Fibroblast of skin of abdomen (primary cell): Measurements from ENCODE around the gene OTUD7B.
"Not testable (repeated sequence)": the region's sequence is repeated elsewhere in the genome, so short reads cannot be mapped to it uniquely, and the experiment has no call there.

ENCODE experiments used
- DNase-seq: peaks from one replicate; pipeline ENCODE4 v3.0.0-alpha.2; 2013

Gene OTUD7B

DNA sequence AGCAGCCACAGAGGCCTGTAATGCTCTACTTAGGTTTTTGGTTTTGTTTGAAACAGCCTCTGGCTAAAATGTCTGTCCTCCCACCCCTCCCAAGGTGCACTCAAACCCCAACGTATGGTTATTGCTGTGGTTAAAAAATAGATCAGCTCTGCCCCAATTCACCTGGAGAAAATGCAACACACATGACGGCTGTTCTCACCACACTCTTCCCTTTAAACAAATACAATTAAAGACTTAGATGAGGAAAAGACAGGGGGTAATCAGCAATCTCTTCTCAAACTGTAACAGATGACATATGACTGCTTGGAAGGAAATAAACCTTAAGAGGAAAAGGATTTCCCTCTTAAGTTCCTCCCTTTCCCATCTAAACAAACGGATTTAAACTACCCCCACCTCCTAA, 67.6 kb downstream of the OTUD7B start:
- no peak for DNase-seq

DNA sequence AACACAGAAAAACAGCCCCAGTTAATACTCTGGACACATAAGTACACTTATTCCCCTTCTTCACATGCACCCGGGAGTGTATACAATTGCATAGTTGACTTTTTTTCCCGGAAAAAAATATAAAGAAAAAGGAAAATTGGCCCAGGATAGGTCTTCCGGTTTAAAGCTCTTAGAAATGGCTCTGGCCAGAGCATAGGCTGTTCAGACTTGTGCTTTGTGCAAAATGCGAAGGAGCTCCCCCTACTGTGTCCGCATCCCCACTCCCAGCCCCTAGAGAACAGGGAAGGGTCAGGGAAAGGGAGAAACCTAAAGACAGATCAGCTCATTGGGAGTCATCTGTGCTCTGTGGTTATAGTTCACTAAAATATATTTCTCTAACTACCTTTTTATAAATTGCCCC, 68.3 kb downstream of the OTUD7B start:
- DNase-seq, result peak; percentile 42

DNA sequence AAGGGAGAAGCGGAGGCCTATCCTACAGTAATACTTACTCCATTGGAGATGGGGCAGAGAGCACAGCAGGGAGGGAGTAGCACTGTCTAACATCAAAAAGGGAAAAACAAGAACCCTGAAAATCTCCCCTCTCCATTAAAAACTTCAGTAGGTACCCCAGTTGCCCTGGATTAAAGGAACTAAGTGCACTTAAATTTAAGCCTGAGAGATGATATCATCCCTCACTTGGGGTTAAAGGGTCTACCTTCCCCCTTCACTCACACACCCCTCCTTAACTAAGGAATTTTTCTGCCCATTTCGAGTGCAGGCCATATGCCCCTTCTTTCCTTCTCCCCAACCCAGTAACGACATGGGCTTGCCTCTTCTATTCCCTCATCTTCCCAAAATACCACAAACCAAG, 70.1 kb downstream of the OTUD7B start:
- DNase-seq, result no peak

DNA sequence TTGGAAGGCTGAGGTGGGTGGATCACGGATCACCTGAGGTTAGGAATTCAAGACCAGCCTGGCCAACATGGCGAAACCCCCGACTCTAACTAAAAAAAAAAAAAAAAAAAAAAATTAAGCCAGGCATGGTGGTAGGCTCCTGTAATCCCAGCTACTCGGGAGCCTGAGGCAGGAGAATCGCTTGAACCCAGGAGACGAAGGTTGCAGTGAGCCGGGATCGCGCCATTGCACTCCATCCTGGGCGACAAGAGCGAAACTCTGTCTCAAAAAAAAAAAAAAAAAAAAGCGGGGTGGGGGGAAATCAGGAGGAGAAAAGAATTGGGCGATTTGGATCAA, 71.9 kb downstream of the OTUD7B start:
- DNase-seq, result not testable (repeated sequence)

DNA sequence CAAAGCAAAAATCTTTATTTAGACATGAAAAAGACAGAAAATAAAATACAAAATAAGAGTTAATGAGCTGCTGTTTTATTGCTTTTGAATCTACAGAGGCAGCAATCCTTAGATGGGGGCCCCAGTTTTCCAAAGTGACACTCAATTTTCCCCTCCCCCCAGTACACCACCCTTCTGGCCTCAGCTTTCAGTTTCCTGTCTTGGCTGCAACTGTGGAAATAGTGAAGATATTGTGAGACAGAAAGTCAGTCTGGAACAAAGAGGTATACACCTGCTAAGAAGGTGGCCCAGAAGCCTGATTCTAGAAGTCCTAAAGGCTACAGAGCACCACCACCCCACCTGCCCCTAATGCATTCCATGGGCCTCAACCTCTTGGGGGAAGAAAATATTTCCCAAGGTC, 72.8 kb downstream of the OTUD7B start:
- DNase-seq, result no peak

DNA sequence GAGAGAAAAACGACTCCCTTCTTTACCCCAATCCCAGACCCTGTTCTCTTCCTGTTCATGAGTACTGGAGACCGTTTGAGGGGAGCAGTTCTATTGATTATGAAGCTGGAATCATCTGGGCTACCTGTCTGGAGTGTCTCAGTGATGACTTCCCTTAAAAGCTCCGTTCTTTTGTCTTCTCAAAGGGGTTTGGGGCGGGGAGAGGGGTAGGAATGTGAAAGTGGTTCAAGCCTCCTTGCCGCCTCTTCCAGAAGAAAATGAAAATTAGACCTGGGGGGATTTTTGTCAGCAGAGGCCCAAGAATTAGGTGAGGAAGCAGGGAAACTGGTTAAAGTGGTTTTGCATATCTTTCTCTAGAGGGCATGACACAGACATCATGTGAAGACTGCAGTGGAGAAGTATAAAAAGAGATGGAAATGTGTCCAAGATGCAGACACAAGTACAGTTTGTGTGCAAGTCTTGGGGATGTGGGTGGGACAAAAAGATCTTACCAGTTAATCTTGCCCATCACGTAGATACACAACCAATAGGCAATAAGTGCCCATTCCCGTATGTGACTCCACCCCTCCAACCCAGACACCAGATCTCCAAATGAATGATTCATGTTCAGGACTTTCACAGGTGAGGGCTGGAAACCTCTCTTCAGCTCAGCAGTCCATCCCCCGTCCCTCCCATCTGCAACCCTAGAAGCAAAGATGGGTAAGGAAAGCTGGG, 73.4 kb downstream of the OTUD7B start:
- DNase-seq, result peak; percentile 33

DNA sequence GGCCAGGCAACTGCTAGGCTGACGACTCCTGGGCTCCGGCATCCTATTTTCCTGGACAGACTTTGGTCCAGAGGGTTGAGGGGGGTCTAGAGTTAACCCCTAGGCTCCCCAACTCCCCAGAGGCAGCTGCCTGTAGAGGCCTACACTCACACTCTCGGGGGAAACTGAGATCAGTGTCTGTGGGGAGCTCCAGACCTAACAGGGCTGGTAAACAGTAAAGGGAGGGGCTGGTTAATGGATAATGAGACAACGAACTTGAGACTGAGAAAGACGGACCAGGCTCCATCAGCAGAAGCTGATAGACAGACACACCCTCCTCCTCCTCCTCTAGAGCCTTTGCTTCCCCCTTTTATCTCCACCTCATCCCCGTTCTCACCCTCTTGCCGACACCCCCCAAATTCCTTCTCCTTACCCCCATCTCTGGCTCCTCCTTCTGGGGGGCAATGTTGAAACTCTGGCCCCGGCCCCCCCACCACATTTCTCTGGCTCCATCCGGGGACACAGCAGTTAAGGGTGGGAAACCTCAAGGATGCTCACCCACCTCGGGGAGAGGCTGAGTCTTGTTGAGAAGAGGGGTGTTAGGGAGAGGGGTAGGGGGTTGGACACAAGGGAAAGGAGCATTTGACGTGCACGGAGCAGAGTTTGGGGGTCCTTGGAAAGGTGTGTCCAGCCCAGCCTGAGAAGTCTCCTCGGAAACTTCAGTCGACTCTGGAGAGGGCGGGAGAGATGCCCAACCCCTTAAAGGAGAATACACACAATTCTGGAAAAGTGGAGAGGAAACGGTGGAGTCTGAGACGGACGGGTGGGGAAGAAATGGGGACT, 74.1 kb downstream of the OTUD7B start, which contains the start of gene MTMR11:
Gene MTMR11, minus strand, starts transcription at position 710 of the 822 bp plus-strand sequence. Its CDS starts 232 bp downstream, at position 478.
- peak; percentile 36 for DNase-seq

DNA sequence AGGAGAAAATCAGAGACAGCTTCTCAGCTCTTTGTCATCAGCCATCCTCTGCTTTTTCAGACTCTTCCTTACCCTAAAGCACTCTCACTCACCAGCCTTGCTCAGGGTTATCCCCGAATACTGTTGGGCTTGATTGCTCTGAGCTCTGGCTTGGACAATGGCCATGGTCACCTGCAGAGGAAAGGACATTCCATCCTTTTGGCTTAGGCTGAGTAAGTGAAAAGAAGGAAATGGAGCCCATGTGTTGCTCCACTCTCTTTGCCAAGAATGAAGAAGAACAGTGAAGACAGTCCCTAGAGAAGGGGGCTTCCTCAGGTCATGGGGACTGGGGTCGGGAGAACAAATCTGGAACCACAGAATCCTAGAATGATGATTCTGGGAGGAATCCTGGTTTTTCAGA, 76.2 kb downstream of the OTUD7B start:
- DNase-seq, result no peak

DNA sequence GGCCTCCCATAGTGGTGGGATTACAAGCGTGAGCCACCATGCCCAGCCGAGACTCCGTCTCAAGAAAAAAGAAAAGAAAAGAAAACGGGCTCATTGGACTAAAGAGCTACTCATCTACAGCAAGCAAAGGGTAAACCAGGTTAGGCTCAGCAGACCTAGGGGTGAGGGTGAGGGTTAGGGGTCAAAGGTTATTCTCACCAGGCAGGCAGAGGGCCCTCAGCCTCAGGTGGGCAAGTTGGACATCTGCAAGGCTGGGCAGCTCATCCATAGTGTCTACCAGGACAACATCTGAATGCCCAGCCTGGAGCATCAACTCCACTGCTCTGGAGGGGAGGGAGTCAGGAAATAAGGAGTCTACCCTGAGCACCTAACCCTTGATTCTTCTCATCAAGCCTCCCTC, 77.3 kb downstream of the OTUD7B start:
- DNase-seq, result no peak

DNA sequence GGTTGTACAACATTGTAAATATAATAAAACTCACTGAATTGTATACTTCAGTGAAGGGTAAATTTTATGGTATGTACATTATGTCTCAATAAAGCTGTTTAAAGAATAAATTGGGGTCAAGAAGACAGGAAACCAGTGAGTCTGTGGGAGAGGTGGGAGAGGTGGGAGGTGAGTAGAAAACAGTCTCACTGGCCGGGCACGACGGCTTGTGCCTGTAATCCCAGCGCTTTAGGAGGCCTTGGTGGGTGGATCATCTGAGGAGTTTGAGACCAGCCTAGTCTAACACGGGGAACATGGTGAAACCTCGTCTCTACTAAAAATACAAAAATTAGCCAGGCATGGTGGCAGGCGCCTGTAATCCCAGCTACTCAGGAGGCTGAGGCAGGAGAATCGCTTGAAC, 78.1 kb downstream of the OTUD7B start:
- no peak for DNase-seq

DNA sequence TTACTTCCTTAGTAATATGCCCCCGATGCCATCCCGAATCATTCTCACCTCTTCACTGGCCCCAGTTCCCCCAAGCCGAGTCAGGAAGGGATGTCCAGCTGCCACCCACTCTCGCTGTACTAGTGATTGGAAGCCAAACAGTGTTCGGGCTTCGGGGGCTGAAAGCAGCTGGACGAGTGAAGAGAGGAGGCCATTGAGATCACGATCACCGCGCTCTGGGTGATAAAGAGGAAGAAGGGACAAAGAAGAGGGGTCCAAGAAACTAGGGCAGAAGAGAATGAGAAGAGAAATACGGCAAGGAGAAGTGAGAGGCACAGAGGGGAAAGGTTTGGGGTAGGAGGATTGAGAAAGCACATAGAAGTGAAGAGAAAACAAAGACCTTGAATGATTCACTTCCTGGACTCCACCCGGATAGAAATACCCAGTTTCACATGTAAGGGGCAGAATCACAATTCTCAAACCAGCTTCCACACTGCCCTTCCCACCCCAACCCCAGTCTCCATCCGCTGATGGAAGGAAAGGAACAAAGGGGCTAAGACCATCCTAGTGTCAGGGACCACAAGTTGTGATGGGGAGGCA, 79.2 kb downstream of the OTUD7B start:
- no peak for DNase-seq

DNA sequence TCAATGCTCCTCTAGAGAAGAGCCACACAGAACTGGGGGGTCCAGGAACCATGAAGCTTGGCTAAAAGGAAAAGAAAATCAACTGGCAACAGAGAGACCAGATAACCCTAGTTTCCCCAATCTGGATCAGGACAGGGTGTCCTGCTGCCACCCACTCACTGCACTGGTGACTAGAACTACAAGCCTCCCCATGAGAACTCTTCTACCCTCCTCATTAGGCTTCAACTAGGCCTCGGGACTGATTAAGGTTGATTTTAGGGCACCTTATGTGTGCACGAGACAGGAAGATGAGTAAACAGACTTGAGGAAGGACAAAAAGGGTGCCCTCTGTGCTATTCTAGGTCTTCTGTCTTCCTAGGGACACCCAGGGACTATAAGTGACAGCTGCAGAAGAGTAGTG, 80.7 kb downstream of the OTUD7B start:
- no peak for DNase-seq

DNA sequence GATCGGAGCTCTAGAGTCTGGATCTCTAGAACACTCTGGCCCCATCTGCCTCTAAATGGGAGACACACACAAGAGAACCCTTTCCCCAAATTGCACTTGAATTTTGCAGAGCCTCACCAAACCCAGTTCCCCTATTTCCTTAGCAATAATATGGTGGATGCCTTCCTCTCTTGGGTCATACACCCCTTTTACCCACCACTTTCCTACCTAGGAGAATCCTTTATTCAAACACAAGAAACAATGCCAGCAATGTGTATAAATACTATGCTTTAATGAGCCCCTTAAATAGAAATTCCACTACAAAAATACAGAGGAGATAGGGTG, 82.2 kb downstream of the OTUD7B start:
- DNase-seq, result no peak

DNA sequence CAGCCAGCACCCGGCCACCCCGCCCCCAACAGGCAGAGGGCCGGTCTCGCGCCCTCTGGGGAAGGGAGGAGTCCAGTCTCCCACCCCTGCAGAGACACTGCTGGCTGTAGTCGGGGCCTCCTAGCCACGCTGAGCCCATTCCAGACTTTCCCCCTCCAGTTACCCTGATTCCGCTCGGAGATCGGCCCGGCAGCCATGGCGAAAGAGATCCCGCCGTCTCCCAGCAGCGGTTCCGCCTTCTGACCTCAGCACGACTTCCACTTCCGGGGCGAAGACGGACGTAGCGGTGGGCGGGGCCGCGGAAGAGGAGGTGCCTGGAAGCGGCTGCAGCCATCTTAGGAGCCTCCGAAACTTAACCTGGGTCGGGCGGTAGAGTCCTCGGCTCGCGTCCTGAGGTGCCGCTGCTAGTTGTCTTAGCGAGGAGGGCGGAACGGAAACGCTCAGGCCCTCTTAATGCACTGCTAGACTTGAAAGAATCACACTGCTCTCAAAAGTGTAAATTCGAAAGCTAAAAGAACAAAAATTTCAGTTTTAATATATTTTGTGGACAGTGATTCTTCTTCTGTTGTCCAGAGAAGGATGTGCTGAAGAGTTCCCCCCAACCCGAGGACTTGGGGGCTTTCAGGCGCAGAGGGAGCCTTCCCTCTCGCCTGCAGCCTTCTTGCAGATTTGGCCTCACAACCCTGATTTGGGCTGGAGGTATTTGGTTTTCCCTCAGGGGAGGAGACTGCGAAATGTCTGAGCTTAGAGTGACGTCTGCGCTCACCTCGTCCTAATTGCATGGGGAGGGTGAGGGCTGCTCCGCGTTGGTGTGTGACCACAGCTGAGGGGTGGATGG, 82.7 kb downstream of the OTUD7B start, which contains the start of gene SF3B4:
Gene SF3B4, minus strand, starts transcription at position 241 of the 838 bp plus-strand sequence. Its CDS starts 44 bp downstream, at position 197.
- peak; percentile 92 for DNase-seq

DNA sequence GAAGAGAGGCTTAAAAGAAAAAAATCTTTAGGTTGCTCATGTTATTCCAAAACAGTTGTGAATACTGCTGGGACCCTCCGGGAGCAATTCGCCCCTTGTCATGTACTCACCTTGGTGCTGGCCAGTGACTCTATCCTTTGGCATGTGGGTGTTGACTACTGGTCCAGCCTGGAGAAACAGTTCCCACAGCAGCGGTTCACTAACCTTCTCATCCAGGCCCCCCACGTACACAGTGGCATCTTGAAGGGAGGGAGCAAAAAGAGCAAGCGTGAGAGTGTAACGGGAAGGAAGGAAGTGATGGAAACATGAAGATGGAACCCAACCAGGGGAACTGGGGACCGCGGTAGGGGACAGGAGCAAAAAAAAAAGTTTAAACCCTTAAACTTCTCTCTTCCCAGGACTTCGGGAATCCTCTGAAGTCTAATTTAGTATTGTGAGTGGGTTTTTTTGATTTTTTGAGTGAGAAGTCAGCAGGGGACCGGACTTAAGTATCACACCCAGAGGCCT, 83.4 kb downstream of the OTUD7B start:
- DNase-seq, result no peak

DNA sequence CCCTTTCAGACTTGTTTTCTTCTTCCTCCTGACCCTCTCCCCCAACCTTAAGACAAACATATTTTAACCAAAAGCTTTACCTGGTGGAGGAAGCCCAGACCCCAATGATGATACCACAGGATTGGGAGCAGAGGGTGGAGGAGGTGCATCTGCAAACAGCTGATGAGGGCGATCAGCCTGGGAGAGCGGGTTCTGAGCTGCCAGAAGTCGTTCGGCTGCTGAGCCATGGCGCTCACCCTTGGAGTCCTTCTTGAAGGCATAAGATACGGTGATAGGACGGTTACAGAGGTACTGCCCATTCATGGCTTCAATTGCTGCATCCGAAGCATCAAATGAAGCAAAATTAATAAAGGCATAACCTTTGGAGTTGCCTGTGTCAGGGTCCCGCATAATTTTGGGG, 84.2 kb downstream of the OTUD7B start:
- no peak for DNase-seq

DNA sequence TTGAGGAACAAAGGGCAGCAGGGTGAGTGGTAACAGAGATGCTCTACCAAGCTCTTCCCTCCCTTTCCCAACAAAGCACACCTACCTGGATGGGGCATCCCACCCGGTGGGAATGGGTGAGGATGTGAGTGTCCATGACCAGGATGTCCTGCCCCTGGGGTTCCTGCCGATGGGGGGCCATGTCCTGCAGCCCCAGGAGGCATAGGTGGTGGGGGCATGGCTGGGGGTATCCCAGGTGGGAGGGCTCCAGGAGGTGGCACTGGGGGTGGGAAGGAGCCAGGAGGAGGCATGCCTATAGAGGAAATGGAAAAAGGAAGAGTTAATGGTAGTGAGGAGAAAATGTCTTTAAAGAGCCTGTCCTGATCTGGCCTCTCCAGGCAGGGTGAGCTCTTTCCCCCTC, 84.8 kb downstream of the OTUD7B start:
- no peak for DNase-seq

DNA sequence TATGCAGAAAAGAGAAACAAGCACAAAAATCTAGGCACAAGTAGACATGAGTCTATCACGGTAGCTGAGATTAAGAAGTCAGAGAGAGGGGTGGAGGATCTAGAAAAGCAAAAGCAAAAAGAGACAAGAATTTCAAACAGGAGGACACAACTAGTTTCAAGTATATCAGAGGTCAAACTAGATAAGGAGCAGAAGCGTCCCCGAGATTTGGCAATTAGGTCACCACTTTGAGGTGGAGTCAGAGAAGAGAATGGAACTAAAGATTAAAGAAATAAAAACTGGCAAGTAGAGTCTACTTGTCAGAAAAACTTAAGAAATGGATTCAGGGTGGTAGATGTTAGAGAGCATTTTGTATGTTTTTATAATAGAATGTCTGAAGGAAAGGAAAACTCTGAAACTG, 85.2 kb downstream of the OTUD7B start:
- no peak for DNase-seq

DNA sequence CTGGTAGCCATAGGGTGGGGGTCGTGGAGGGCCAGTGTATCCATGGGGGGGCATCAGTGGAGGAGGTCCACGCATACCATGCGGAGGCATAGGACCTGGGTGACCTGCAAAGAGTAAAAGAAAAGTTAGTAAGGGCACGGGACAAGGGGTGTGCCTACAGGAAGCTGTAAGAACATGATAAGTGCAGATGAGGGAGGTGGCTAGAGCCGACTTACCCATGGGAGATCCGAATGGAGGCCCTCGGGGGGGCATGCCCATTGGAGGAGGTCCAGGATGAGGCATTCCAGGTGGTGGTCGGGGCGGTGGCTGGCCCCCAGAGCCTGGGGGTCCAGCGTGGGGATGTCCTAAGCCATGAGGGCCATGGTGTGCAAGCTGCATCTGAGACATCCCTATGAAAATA, 86.9 kb downstream of the OTUD7B start:
- no peak for DNase-seq

DNA sequence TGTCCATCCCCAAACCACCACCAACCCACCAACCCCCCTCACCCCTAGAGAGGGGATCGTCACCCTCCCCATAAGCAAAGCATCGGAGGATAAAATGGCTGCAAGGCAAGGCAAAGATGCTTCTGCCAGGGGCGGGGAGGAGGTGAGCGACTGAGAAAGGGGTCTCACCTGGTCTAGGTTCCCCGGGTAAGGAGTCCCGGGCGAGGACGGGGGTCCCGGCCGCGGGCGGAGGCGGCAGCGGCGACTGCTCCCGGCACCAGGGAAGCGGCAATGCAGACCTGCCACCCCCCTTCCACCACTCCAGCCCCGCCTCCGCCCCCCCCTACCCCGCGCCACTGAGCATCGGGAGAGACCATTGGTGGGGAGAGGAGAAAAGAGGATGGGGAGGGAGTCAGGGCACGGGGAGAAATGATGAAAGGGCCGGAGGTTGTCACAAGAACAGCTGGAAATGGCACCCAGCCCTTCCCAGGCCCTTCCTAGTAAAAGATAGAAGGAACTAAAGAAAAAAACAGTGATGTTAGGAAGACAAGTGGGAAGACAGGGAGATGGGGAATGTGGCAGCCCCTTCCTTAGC, 92.9 kb downstream of the OTUD7B start, which contains the start of gene SV2A:
Gene SV2A, minus strand, starts transcription at position 274 of the 574 bp plus-strand sequence. CDS start 4,004 bp downstream, outside the sequence.
- peak; percentile 76 for DNase-seq

DNA sequence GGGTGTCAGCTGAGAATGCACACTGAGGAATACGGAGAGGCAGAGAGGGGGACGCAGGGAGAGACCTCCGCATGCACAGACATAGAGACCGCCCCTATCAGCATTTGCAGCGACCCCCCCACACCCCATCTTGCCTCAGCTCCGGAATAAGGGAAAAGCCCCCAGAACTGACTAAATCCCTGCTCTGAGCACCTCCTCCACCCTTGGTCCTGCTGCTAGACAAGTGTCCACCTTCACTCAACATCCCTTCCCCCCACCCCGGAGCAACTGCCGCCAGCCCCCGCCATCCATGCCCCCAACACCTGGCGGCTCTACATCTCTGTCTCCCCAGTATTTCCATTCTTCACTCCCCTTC, 93.7 kb downstream of the OTUD7B start:
- DNase-seq, result no peak

DNA sequence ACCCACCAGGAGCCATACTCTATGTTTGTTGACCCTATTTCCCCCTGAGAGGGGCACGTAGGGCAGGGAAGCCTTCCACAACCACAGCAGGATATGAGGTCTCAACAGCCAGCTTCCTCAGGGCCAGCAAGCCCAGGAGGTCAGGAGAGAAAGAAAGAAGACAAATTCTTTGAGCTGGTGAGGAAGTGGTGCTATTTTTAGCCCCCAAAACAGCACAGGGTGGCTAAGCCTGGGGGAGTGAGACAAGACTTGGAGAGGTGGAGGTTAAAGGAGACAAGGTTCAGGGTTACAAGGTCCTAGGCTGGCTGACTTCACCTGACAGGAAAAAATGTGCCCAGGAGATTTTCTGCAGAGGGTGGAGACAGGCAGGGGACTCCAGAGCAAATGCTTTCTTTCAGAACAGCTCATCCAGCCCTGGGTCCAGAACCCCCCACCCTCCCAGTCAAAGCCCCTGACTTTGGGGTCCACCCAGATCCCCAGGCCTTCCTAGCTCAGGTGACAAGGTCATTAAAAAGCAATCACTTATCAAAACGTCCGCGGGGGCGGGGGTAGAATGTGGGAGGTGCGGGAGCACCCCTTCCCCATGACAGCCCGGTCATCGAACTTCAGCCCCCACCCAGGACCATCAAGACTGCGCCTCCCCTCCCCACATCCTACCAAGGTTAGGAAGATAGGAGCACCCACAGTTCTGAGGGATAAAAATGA, 94.2 kb downstream of the OTUD7B start:
- DNase-seq, result no peak
